Hematopoietic multipotent progenitor cell treated with erythropoietin and hydrocortisone succinate and interleukin-3 and kit ligand, for 6 days (in vitro differentiated cells): ENCODE data around the gene PRUNE2.
"Not testable (repeated sequence)": the region's sequence is repeated elsewhere in the genome, so short reads cannot be mapped to it uniquely, and the experiment has no call there.

Experiments
- DNase-seq: peaks from one replicate; pipeline ENCODE4 v3.0.0-alpha.2; 2015

Gene PRUNE2

DNA sequence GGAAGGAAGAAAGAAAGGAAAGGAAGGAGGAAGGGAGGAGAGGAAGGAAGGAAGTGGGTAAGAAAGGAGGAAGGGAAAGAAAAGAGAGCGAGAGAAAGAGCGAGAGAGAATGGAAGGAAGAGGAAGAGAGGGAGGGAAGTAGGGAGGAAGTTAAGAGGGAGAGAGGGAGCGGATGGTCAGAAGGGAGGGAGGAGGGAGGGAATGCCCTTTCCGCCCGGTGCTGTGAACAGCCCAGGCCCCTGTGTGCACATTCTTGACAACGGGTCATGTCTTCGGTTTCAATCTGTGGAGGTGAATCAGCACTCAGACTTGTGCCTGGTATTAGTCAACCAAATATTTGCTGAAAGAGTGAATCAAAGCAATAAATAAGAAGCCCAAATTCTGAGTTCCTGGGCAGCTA, 39.2 kb downstream of the PRUNE2 start:
- no peak for DNase-seq

GRCh38 chr9:76863832-76864231, 42.1 kb downstream of the PRUNE2 start:
- DNase-seq = no peak

- DNase-seq = no peak
These were observed 46.1 kb downstream of the PRUNE2 start for GRCh38 chr9:76859860-76860259.

DNA sequence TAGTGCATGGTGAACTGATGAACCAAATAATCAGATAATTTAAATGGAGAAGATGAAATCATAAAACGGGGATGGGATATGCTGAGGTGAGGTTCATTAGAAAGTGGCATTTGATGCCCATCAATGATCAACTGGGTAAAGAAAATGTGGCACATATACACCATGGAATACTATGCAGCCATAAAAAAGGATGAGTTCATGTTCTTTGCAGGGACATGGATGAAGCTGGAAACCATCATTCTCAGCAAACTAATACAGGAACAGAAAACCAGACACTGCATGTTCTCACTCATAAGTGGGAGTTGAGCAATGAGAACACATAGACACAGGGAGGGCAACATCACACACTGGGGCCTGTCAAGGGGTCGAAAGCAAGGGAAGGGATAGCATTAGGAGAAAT, 47.7 kb downstream of the PRUNE2 start:
- DNase-seq = not testable (repeated sequence)

DNA sequence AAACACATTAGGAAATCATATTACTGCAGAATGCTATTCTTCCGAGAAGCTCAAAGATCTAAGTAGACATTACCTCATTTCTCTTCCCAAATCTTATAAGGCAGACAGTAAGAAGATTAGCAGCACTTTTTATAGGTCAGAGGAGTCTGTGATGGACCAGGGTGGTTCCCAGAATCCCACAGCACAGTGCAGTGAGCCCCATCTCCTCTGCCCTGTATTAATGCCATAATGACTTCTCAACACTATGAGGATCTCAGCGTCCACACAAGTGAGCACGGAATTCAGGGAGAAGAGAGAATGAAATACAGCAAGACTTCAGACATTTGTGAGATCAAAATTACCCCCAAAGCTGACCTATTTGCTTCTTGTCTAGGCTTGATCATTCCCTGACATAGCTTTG, 49.9 kb downstream of the PRUNE2 start:
- DNase-seq = no peak

- no peak for DNase-seq
These were observed 50.9 kb downstream of the PRUNE2 start for GRCh38 chr9:76855015-76855414.

- no peak for DNase-seq
These were observed 53.9 kb downstream of the PRUNE2 start for GRCh38 chr9:76852026-76852425.

GRCh38 chr9:76846297-76846696, 59.6 kb downstream of the PRUNE2 start:
- DNase-seq = no peak

DNA sequence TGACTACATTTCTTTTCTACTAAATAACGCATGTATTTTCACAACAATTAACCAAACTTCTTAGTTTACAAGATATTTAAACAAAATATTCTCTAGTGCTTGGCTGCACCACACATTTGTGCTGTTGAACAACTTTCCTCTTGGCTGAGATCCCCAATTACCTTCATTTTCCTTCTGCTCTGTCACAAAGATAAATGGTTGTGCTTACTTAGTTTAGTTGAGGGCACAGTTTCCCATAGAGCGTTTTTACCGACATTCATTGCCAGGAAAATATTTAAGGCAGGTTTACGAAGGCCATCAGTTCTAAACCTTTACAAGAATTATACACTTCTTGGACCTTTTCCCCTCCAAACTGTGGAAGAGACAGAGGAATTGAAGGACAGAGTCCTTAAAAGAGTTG, 60.7 kb downstream of the PRUNE2 start:
- DNase-seq = no peak

- no peak for DNase-seq
These were observed 70.2 kb downstream of the PRUNE2 start for GRCh38 chr9:76835571-76836283.

- DNase-seq = no peak
These were observed 77.5 kb downstream of the PRUNE2 start for GRCh38 chr9:76828447-76828846.

DNA sequence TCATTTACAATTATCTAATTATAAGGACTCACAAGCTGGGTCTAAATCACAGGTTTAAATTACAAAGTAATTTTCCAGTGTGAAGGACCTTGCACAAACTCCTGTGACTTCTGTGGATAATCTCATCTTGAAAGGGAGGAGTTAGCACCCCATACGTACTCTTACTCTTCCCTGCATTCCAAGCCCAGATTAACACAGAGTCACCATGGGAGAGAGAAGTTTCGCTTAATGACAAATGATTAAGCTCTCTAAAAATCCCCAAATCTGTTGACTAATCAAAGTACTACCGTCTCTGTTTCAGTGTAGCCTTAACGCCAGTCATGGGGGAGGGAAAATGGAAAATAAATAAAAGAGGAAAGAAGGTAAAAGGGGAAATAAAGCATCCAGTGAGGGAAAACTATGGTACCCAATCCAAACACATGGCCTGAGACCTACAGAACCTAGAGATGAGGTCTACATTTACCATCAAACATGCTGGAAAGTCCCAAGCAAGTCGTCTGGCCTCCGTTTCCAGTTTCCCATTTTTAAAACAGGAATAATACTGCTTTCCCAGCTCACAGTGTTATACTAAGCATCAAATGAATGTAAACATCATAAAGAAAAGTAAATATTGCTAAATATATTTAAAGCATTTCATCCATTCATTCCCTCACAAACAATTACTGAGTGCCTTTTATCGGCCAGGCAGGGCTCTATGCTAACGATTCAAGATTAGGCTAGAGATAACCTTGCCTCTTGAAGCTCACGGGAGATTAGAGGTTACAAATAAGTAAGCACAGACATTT, 78.4 kb downstream of the PRUNE2 start:
- DNase-seq = no peak

DNA sequence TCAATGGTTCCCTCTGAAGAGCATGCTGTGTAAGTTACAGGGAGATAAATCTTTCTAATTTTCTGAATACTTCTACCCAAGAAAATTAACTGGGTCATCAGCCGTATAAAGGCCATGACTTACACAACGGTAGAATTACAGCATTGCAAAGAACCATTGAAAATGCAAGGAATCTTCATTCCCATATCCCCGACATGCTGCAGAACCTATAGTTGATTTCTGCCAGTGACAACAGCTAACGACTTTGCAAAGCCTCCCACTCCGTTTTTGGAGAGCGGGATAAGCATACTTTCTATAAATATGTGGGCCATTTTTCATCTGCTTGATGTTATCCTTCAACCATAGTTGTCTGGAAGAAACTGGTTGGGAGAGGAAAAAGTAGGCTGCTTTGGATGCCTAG, 85.5 kb downstream of the PRUNE2 start:
- DNase-seq = no peak

DNA sequence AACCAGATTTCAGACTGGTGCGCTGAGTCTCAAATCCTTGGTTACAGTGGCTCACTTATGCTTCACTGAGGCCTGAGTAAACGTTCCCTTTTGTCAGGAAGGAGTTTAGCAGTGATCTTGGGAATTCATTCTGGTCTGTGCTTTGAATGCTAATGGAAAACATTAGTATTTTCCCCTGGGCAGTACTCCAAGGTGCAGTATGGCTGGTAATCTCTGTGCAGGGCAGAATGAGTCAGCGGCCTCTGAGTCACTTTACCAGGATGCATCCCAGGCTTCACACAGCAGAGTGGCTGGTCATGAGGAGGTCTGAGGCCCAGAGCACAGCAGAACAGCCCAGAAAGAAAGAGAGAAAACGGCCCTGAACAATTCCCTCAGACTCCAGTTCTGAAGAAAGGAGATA, 87.6 kb downstream of the PRUNE2 start:
- DNase-seq = no peak

- DNase-seq = no peak
These were observed 88.4 kb downstream of the PRUNE2 start for GRCh38 chr9:76817489-76817888.

GRCh38 chr9:76812591-76812990, 93.3 kb downstream of the PRUNE2 start:
- DNase-seq = no peak

DNA sequence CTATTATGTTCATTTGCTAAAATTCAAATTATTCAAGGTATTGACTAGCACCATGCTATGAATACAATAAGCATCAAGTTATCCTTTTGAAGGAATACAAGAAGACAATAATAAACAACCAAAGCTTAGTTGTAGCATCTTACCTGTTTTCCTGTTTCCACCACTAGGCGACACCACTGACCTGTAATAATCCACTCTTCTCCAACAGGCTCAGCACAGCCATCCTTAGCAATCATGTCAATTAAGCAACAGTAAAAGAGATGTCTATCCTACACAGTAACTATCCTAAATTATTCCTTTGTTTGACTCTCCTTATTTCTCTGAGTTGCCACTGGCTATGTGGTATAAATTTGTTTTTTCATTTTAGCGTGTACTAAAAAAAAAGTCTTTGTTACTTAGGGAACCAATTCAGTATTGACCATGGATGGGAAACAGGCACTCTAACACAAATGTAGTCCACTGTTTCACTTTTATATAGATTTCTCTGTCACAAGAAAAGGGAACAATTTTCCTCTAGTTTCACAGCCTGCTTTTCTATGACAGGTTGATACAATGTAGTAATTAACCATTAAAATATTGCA, 95.4 kb downstream of the PRUNE2 start:
- peak; percentile 68 for DNase-seq

- DNase-seq = no peak
These were observed 97.3 kb downstream of the PRUNE2 start for GRCh38 chr9:76808636-76809035.

DNA sequence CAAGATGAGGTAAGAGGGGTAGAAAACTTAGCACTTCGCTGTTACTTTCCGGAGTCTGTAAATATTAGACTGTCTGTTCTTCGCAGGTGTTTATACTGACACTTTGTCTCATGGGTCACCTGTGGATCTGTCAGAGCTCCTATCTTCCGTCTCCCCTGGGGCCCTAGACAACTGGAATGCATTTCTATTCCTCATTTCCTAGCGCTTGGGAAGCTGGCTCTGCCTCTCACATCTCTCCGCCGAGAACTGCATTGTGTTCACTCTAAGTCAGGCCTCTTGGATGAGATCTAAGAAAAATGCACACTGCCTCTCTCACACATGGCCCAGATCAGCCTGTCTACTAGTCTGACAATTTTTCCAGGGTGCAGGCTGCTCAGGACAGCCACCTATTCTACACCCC, 102.2 kb downstream of the PRUNE2 start:
- no peak for DNase-seq

- DNase-seq = no peak
These were observed 102.8 kb downstream of the PRUNE2 start for GRCh38 chr9:76803083-76803482.

DNA sequence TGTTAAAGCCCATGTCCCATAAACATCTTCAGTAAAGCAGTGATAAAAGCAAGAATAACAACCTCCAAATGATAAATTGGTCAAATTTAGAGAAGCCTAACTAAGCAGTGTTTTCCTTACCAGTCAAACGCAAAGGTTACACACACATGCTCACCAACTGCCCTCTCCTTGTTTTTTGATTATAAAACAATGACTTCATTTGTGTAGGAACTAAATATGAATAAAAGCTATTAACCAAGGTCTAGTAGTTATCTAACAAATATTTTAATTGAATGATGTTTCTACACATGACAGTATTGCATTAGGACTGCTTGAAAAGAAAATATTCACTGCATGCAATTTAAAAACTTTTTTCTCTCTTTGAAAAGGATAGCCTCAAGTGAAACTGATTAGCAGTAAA, 105.0 kb downstream of the PRUNE2 start:
- DNase-seq = no peak

- DNase-seq = no peak
These were observed 106.4 kb downstream of the PRUNE2 start for GRCh38 chr9:76799473-76799872.

GRCh38 chr9:76798527-76798926, 107.4 kb downstream of the PRUNE2 start:
- DNase-seq = no peak

DNA sequence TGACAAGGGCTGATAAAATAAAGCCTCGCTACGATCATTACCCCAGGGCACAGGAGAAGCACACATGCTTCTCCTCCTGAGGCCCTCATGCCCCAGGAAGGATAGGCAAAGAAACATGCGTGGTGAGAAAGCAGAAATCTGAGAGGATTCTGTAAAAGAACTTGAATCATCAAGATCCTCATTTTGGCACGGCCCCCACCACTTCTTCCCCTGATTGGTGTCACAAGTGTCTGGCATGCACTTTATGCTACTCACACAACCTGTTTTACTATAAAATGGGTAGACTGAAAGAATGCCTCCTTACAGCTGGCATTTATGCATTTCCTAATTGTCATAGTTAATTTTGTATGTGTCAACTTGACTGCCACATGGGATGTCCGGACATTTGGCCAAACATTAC, 109.6 kb downstream of the PRUNE2 start:
- no peak for DNase-seq
